ENCODE results near the gene PHACTR3. TPM values are rescaled to one million over a fixed set of nuclear protein-coding genes. Genes with fewer than 3 reads are reported as not detected.

Gene PHACTR3
- total RNA-seq, 2 donors from 2014 or later: not detected

DNA sequence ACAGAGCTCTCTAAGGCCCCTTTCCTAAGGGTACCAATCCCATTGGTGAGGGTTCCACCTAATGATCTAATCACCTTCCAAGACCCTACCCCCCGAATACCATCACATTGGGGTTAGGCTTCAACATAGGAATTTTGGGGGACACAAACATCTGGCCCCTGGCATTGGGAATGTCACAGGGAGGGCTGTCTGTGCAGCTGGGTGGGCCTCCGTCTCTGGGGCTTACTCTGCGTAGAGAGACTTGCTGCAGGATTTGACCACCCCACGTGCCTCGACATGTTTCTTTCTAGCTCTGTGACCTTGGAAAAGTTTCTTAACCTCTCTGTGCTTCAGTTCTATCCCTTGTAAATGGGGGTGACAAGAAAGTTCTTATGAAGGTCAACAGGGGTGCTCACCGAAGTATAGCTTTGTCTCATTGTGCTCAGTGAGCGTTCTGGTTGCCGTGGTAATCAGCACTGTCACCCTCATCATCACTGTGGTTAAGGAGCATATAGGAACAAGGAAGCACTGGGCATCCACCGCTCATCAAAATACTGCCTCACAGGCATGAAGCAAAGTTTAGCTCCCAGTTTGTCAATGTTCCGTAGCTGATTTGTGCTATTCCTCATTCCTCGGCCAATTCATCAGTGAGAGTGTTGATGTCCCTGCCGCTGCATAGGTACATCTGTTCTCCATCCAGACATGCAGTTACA is 176.3 kb downstream of the PHACTR3 start:
- Histone ChIP-seq H3K27me3 (replicated peaks; ENCODE audit: insufficient read depth) (no peaks in the 10 kb centered on the region), H3K4me1 (ENCODE audit: control insufficient read depth in 1 of 2, low read depth in 2 of 2) (no peaks in the 10 kb centered on the region), H3K4me3 (no peak overlapping the region), H3K27ac (no peak overlapping the region), H3K36me3 (no peaks in the 10 kb centered on the region), H3K9me3 (no peaks in the 10 kb centered on the region)
- DNase-seq (ENCODE audit: low spot score) (no peak), ATAC-seq (ENCODE audit: insufficient number of reproducible peaks, low FRiP score, low read depth) (no peak)
- TF ChIP-seq, protein P1, sequence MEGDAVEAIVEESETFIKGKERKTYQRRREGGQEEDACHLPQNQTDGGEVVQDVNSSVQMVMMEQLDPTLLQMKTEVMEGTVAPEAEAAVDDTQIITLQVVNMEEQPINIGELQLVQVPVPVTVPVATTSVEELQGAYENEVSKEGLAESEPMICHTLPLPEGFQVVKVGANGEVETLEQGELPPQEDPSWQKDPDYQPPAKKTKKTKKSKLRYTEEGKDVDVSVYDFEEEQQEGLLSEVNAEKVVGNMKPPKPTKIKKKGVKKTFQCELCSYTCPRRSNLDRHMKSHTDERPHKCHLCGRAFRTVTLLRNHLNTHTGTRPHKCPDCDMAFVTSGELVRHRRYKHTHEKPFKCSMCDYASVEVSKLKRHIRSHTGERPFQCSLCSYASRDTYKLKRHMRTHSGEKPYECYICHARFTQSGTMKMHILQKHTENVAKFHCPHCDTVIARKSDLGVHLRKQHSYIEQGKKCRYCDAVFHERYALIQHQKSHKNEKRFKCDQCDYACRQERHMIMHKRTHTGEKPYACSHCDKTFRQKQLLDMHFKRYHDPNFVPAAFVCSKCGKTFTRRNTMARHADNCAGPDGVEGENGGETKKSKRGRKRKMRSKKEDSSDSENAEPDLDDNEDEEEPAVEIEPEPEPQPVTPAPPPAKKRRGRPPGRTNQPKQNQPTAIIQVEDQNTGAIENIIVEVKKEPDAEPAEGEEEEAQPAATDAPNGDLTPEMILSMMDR (IDR thresholded peaks at IDR 0.05): no peak

- H3K9me3 ChIP-seq: no peaks in the 10 kb centered on the region
- no peaks in the 10 kb centered on the region for H3K36me3 ChIP-seq
- no peak overlapping the region for H3K27ac ChIP-seq
- DNase-seq (ENCODE audit: low spot score) (no peak), ATAC-seq (ENCODE audit: insufficient number of reproducible peaks, low FRiP score, low read depth) (no peak)
- TF ChIP-seq, protein P1 (IDR thresholded peaks at IDR 0.05): no peak
- no peaks in the 10 kb centered on the region for H3K4me1 ChIP-seq (ENCODE audit: control insufficient read depth in 1 of 2, low read depth in 2 of 2)
- H3K27me3 ChIP-seq (replicated peaks; ENCODE audit: insufficient read depth): no peaks in the 10 kb centered on the region
- no peak overlapping the region for H3K4me3 ChIP-seq
Measured at GRCh38 chr20:59781226-59781625, 176.9 kb downstream of the PHACTR3 start.

- TF ChIP-seq, protein P1 (IDR thresholded peaks at IDR 0.05): no peak
- Histone ChIP-seq H3K27ac (no peak overlapping the region), H3K36me3 (no peaks in the 10 kb centered on the region), H3K9me3 (no peaks in the 10 kb centered on the region), H3K4me3 (no peak overlapping the region), H3K4me1 (ENCODE audit: control insufficient read depth in 1 of 2, low read depth in 2 of 2) (no peaks in the 10 kb centered on the region), H3K27me3 (replicated peaks; ENCODE audit: insufficient read depth) (no peaks in the 10 kb centered on the region)
- no peak for ATAC-seq (ENCODE audit: insufficient number of reproducible peaks, low FRiP score, low read depth)
- no peak for DNase-seq (ENCODE audit: low spot score)
Measured at GRCh38 chr20:59782986-59783640, 178.8 kb downstream of the PHACTR3 start.

GRCh38 chr20:59783641-59784010 is 179.3 kb downstream of the PHACTR3 start:
- DNase-seq (ENCODE audit: low spot score): no peak
- H3K27ac ChIP-seq: no peak overlapping the region

GRCh38 chr20:59784365-59784764 is 180.0 kb downstream of the PHACTR3 start:
- H3K27me3 ChIP-seq (replicated peaks; ENCODE audit: insufficient read depth): no peaks in the 10 kb centered on the region
- no peaks in the 10 kb centered on the region for H3K36me3 ChIP-seq
- no peaks in the 10 kb centered on the region for H3K9me3 ChIP-seq
- DNase-seq (ENCODE audit: low spot score): no peak
- H3K4me1 ChIP-seq (ENCODE audit: control insufficient read depth in 1 of 2, low read depth in 2 of 2): no peaks in the 10 kb centered on the region
- H3K4me3 ChIP-seq: no peak overlapping the region
- H3K27ac ChIP-seq: no peak overlapping the region
- ATAC-seq (ENCODE audit: insufficient number of reproducible peaks, low FRiP score, low read depth): no peak
- TF ChIP-seq, protein P1 (IDR thresholded peaks at IDR 0.05): no peak

More at GRCh38 chr20:59783641-59784010, 179.3 kb downstream of the PHACTR3 start:
- Histone ChIP-seq H3K9me3 (no peaks in the 10 kb centered on the region), H3K4me1 (ENCODE audit: control insufficient read depth in 1 of 2, low read depth in 2 of 2) (no peaks in the 10 kb centered on the region), H3K4me3 (no peak overlapping the region), H3K27me3 (replicated peaks; ENCODE audit: insufficient read depth) (no peaks in the 10 kb centered on the region), H3K36me3 (no peaks in the 10 kb centered on the region)
- no peak for ATAC-seq (ENCODE audit: insufficient number of reproducible peaks, low FRiP score, low read depth)
- TF ChIP-seq, protein P1 (IDR thresholded peaks at IDR 0.05): no peak
